GM12878 (cell line): ENCODE data around the gene GLT8D1. TPM values are rescaled to one million over a fixed set of nuclear protein-coding genes. Genes with fewer than 3 reads are reported as not detected.

ENCODE experiments used
- ATAC-seq: fragments of 200-7000 bp; cut with Tn5 transposase; 3 replicates; pipeline ENCODE4 v1.9.1; 2020; ENCODE audit warnings: mild to moderate bottlenecking, moderate library complexity
- BruUV-seq: library from RNA; stranded (reverse); fragments of 400-500 nt; replicated peaks from 2 replicates; lab custom pipeline; 2021; lab: Mats Ljungman, UMichigan
- CTCF ChIA-PET: fragments of 300-600 bp; sonication (Branson Sonifier 250); formaldehyde crosslinking; extraction: SDS; loops from one replicate; lab custom pipeline; 2021; ENCODE audit warnings: inconsistent platforms; lab: Yijun Ruan, JAX
- POLR2A ChIA-PET: fragments of 350-600 bp; formaldehyde crosslinking; extraction: SDS; loops from one replicate; lab custom pipeline; 2021; ENCODE audit warnings: inconsistent platforms; lab: Charles Lee
- RAD21 ChIA-PET: fragments of 300-600 bp; sonication (Branson Sonifier 250); formaldehyde crosslinking; loops from one replicate; lab custom pipeline; 2023; ENCODE audit warnings: antibody characterized with exemption; ENCODE audit not compliant: unreplicated experiment; lab: Charles Lee
- SMC1A ChIA-PET: fragments of 300-600 bp; sonication (Branson Sonifier 250); formaldehyde crosslinking; loops from one replicate; lab custom pipeline; 2023; ENCODE audit not compliant: unreplicated experiment, uncharacterized antibody; lab: Charles Lee
- DNase-seq: peaks from one replicate; pipeline ENCODE4 v3.0.0-alpha.2; 2011; ENCODE audit warnings: low read depth, low spot score
- FAIRE-seq: peaks from 3 replicates; lab custom pipeline; 2011; peaks lifted over from hg19 to GRCh38; lab: Jason Lieb, UNC
- H2AFZ ChIP-seq: 2 replicates; pipeline ENCODE4 v1.6.0; 2011; ENCODE audit warnings: low read depth, low read length, control low read depth; ENCODE audit not compliant: control insufficient read depth
- H3K27ac ChIP-seq: 2 replicates; pipeline ENCODE4 v1.5.1; 2011; ENCODE audit warnings: control low read depth; ENCODE audit not compliant: control insufficient read depth, insufficient read depth
- H3K27me3 ChIP-seq, 2 experiments: replicated peaks in 1 of 2; 2 replicates each; pipeline versions ENCODE4 v1.6.0 to v1.6.1; 2011; ENCODE audit warnings: low read length in 1 of 2; ENCODE audit not compliant: control insufficient read depth in 2 of 2, insufficient read depth in 2 of 2
- H3K36me3 ChIP-seq, 2 experiments: 2 replicates each; pipeline ENCODE4 v1.5.1; 2011; ENCODE audit warnings: low read length in 1 of 2; ENCODE audit not compliant: control insufficient read depth in 2 of 2, insufficient read depth in 2 of 2
- H3K4me1 ChIP-seq: 2 replicates; pipeline ENCODE4 v1.6.1; 2011; ENCODE audit warnings: mild to moderate bottlenecking, low read length, moderate library complexity, mixed read lengths; ENCODE audit not compliant: control insufficient read depth, insufficient read depth
- H3K4me2 ChIP-seq: 2 replicates; pipeline ENCODE4 v1.6.0; 2011; ENCODE audit warnings: control low read depth; ENCODE audit not compliant: control insufficient read depth, insufficient read depth
- H3K4me3 ChIP-seq: fragments of 200-600 bp; sonication (generic); 2 replicates; pipeline ENCODE4 v1.5.1; 2016
- H3K79me2 ChIP-seq: 2 replicates; pipeline ENCODE4 v1.6.0; 2011; ENCODE audit warnings: low read length; ENCODE audit not compliant: control insufficient read depth, insufficient read depth
- H3K9ac ChIP-seq: 2 replicates; pipeline ENCODE4 v1.8.0; 2011; ENCODE audit warnings: low read length, control low read depth, mixed read lengths; ENCODE audit not compliant: control insufficient read depth, insufficient read depth
- H3K9me3 ChIP-seq: replicated peaks from 3 replicates; pipeline ENCODE4 v1.5.1; 2011; ENCODE audit warnings: mild to moderate bottlenecking, low read length; ENCODE audit not compliant: control insufficient read depth, insufficient read depth
- H4K20me1 ChIP-seq: 2 replicates; pipeline ENCODE4 v1.6.0; 2011; ENCODE audit not compliant: control insufficient read depth, insufficient read depth
- BACH1 ChIP-seq: fragments of 450-650 bp; IDR thresholded peaks from 2 replicates; pipeline ENCODE4 v1.6.1; 2017; ENCODE audit warnings: mild to moderate bottlenecking, borderline replicate concordance
- CBX5 ChIP-seq: sonication (generic); IDR thresholded peaks from 2 replicates; pipeline ENCODE4 v1.6.1; 2016; ENCODE audit warnings: low read depth, moderate library complexity, mild to moderate bottlenecking, inconsistent platforms
- ESRRA ChIP-seq: IDR thresholded peaks from 2 replicates; pipeline ENCODE4 v1.6.1; 2012; ENCODE audit warnings: mild to moderate bottlenecking, low read length, improper control_type of control experiment
- KAT2A ChIP-seq: conservative IDR thresholded peaks from 2 replicates; pipeline ENCODE4 v1.6.1; 2011; ENCODE audit warnings: low read depth, low read length; ENCODE audit not compliant: control insufficient read depth
- KDM1A ChIP-seq: fragments of 200-600 bp; sonication (generic); IDR thresholded peaks from 2 replicates; pipeline ENCODE4 v1.6.1; 2016; ENCODE audit warnings: borderline replicate concordance
- NFYB ChIP-seq: IDR thresholded peaks from 2 replicates; pipeline ENCODE4 v1.6.1; 2011; ENCODE audit warnings: low read depth, mild to moderate bottlenecking, low read length, improper control_type of control experiment, moderate library complexity; ENCODE audit not compliant: insufficient read depth
- POLR2A ChIP-seq: IDR thresholded peaks from 2 replicates; pipeline ENCODE4 v1.6.1; 2011; ENCODE audit warnings: low read depth, mild to moderate bottlenecking, low read length
- POU2F2 ChIP-seq: IDR thresholded peaks from 3 replicates; pipeline ENCODE4 v1.6.1; 2011; ENCODE audit warnings: low read depth, mild to moderate bottlenecking, low read length, borderline replicate concordance
- RAD21 ChIP-seq: IDR thresholded peaks from 2 replicates; pipeline ENCODE4 v1.6.1; 2011; ENCODE audit warnings: mild to moderate bottlenecking, low read depth, low read length, moderate library complexity; ENCODE audit not compliant: insufficient read depth
- SREBF2 ChIP-seq: IDR thresholded peaks from 2 replicates; pipeline ENCODE4 v1.6.1; 2012; ENCODE audit warnings: mild to moderate bottlenecking, low read length
- TAF1 ChIP-seq: IDR thresholded peaks from 2 replicates; pipeline ENCODE4 v1.6.1; 2011; ENCODE audit warnings: mild to moderate bottlenecking, low read depth, low read length, borderline replicate concordance
- whole genome bisulfite sequencing: methylation state at CpG from one replicate; pipeline ENCODE4 v1.1.6; 2016; ENCODE audit warnings: low lambda C conversion rate; ENCODE audit not compliant: insufficient replicate concordance, insufficient coverage; ENCODE audit errors: missing lambda C conversion rate; 5-methylcytosine and 5-hydroxymethylcytosine counted together
- in situ Hi-C: fragments of 300-500 bp; cut with MboI; formaldehyde crosslinking; loops from 9 replicates; pipeline ENCODE4 v1.14.3; 2018; ENCODE audit warnings: mixed read lengths
- intact Hi-C: fragments of 100-400 bp; cut with micrococcal nuclease; formaldehyde crosslinking; loops from one replicate; pipeline ENCODE4 v1.14.2; 2022; ENCODE audit not compliant: unreplicated experiment
- polyA plus RNA-seq, 11 experiments: library from polyadenylated mRNA; depleted of rRNA in 4 of 11; unstranded in 6 of 11; stranded (reverse) in 5 of 11; fragments of >200 nt; fragmentation: Nextera tagmentation in 4 of 11; fragmentation: Illumina TruSeq in 1 of 11; extraction: Ambion mirVana in 4 of 11; extraction: Trizol in 1 of 11; gene quantifications; 1 replicate in 1 of 11; 2 replicates in 10 of 11; pipeline versions ENCODE4 v1.2.1 to v1.2.3, GENCODE V29; 2011 to 2016; ENCODE audit warnings: inconsistent platforms in 2 of 11, missing spikeins in 2 of 11, low read depth in 1 of 11
- total RNA-seq, 4 experiments: library from RNA; depleted of rRNA in 3 of 4; stranded (reverse); fragments of >200 nt in 3 of 4; fragmentation: Illumina TruSeq in 1 of 4; extraction: Trizol in 1 of 4; gene quantifications; 2 replicates each; pipeline versions ENCODE4 v1.2.1 to v1.2.3, GENCODE V29; 2013 to 2021
- TF ChIP-seq, protein P1 (sequence below): fragments of 450-650 bp; IDR thresholded peaks from 2 replicates; pipeline ENCODE4 v1.6.1; 2016; ENCODE audit warnings: mild to moderate bottlenecking, moderate library complexity, borderline replicate concordance
- TF ChIP-seq, protein P2 (sequence below): fragments of 450-650 bp; formaldehyde crosslinking; IDR thresholded peaks from 2 replicates; pipeline ENCODE4 v1.4.0; 2020; ENCODE audit warnings: mild to moderate bottlenecking, moderate library complexity
- TF ChIP-seq, protein P3 (sequence below): fragments of 450-650 bp; IDR thresholded peaks from 2 replicates; pipeline ENCODE4 v1.6.1; 2017; ENCODE audit warnings: borderline replicate concordance

GLT8D1 gene
- total and polyA plus RNA-seq, 10 of the 15 experiments (the other 5 are each of a cell fraction or from before 2014, with no cell fraction given) = 25.3 to 73.4 (median 48.4) TPM

DNA sequence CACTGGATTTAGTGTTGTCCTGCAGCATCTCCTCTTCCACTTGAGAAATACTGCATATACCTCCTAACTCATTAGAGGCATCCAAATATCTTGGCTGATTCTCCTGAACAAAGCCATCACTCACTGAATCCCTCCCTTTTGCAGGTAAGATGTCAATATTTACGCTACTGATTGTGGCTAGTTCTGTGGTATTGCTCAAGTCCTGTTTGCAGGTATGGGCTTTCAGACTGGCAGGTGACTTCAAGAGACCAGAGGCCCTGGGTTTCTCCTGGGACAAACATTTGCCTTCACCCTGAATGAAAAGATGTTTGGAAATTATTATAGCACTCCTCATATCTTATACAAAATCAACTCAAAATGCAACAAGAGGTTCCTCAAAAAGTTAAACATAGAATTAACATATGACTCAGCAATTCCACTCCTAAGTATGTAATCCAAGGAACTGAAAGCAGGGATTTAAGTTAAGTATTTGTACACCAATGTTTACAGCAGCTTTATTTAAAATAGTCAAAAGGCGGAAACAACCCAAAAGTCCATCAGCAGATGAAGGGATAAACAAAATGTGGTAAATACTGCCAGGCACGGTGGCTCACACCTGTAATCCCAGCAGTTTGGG, 46.6 kb upstream of the GLT8D1 start:
- H2AFZ ChIP-seq = no peak overlapping the region
- H3K27ac ChIP-seq = no peak overlapping the region
- peaks cover 0 to 6% of the 10 kb centered on the region in 2 experiments; a peak in 3 of 4 replicates for H3K36me3 ChIP-seq
- WGBS = 100% methylated on average over 3 of the region's 3 CpGs
- ChIA-PET SMC1A (no interaction called here), CTCF (no interaction called here), RAD21 (no interaction called here), POLR2A (no interaction called here)
- H3K4me3 ChIP-seq = no peak overlapping the region
- FAIRE-seq (no peak), ATAC-seq (no peak), DNase-seq (no peak)
- H3K27me3 ChIP-seq = no peaks in the 10 kb centered on the region
- no peaks in the 10 kb centered on the region for H4K20me1 ChIP-seq
- H3K9me3 ChIP-seq = no peaks in the 10 kb centered on the region
- in situ Hi-C loops (no loop called here), intact Hi-C loops (no loop called here)
- no peak overlapping the region for H3K9ac ChIP-seq
- H3K4me1 ChIP-seq = peaks cover 3% of the 10 kb centered on the region; the same call in 1 of the 2 replicates
- H3K79me2 ChIP-seq = no peaks in the 10 kb centered on the region
- no peak overlapping the region for H3K4me2 ChIP-seq
- no TSS peak for BruUV-seq
- no peak for TF ChIP-seq BACH1
- TF ChIP-seq, protein P1, sequence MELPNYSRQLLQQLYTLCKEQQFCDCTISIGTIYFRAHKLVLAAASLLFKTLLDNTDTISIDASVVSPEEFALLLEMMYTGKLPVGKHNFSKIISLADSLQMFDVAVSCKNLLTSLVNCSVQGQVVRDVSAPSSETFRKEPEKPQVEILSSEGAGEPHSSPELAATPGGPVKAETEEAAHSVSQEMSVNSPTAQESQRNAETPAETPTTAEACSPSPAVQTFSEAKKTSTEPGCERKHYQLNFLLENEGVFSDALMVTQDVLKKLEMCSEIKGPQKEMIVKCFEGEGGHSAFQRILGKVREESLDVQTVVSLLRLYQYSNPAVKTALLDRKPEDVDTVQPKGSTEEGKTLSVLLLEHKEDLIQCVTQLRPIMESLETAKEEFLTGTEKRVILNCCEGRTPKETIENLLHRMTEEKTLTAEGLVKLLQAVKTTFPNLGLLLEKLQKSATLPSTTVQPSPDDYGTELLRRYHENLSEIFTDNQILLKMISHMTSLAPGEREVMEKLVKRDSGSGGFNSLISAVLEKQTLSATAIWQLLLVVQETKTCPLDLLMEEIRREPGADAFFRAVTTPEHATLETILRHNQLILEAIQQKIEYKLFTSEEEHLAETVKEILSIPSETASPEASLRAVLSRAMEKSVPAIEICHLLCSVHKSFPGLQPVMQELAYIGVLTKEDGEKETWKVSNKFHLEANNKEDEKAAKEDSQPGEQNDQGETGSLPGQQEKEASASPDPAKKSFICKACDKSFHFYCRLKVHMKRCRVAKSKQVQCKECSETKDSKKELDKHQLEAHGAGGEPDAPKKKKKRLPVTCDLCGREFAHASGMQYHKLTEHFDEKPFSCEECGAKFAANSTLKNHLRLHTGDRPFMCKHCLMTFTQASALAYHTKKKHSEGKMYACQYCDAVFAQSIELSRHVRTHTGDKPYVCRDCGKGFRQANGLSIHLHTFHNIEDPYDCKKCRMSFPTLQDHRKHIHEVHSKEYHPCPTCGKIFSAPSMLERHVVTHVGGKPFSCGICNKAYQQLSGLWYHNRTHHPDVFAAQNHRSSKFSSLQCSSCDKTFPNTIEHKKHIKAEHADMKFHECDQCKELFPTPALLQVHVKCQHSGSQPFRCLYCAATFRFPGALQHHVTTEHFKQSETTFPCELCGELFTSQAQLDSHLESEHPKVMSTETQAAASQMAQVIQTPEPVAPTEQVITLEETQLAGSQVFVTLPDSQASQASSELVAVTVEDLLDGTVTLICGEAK = no peak
- no peak for TF ChIP-seq POU2F2
- TF ChIP-seq KDM1A = no peak
- no peak for TF ChIP-seq SREBF2
- no peak for TF ChIP-seq POLR2A
- no peak for TF ChIP-seq RAD21
- no peak for TF ChIP-seq KAT2A
- TF ChIP-seq, protein P2, sequence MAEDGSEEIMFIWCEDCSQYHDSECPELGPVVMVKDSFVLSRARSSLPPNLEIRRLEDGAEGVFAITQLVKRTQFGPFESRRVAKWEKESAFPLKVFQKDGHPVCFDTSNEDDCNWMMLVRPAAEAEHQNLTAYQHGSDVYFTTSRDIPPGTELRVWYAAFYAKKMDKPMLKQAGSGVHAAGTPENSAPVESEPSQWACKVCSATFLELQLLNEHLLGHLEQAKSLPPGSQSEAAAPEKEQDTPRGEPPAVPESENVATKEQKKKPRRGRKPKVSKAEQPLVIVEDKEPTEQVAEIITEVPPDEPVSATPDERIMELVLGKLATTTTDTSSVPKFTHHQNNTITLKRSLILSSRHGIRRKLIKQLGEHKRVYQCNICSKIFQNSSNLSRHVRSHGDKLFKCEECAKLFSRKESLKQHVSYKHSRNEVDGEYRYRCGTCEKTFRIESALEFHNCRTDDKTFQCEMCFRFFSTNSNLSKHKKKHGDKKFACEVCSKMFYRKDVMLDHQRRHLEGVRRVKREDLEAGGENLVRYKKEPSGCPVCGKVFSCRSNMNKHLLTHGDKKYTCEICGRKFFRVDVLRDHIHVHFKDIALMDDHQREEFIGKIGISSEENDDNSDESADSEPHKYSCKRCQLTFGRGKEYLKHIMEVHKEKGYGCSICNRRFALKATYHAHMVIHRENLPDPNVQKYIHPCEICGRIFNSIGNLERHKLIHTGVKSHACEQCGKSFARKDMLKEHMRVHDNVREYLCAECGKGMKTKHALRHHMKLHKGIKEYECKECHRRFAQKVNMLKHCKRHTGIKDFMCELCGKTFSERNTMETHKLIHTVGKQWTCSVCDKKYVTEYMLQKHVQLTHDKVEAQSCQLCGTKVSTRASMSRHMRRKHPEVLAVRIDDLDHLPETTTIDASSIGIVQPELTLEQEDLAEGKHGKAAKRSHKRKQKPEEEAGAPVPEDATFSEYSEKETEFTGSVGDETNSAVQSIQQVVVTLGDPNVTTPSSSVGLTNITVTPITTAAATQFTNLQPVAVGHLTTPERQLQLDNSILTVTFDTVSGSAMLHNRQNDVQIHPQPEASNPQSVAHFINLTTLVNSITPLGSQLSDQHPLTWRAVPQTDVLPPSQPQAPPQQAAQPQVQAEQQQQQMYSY (CRISPR knock-in tag) = no peak
- no peak for TF ChIP-seq NFYB
- TF ChIP-seq, protein P3, sequence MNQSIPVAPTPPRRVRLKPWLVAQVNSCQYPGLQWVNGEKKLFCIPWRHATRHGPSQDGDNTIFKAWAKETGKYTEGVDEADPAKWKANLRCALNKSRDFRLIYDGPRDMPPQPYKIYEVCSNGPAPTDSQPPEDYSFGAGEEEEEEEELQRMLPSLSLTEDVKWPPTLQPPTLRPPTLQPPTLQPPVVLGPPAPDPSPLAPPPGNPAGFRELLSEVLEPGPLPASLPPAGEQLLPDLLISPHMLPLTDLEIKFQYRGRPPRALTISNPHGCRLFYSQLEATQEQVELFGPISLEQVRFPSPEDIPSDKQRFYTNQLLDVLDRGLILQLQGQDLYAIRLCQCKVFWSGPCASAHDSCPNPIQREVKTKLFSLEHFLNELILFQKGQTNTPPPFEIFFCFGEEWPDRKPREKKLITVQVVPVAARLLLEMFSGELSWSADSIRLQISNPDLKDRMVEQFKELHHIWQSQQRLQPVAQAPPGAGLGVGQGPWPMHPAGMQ = no peak
- no peak for TF ChIP-seq ESRRA
- no peak for TF ChIP-seq TAF1
- TF ChIP-seq CBX5 = no peak
